Gastrocnemius medialis (tissue), 4 donors: ENCODE results near the gene PACS1.

Experiments
- CTCF ChIP-seq, 5 experiments: fragments of 450-650 bp in 3 of 5; fragments of 200-600 bp in 2 of 5; sonication (generic) in 2 of 5; IDR thresholded peaks in 4 of 5; conservative IDR thresholded peaks in 1 of 5; 1 replicate in 4 of 5; 2 replicates in 1 of 5; pipeline ENCODE4 v1.5.1; 2016 to 2019; ENCODE audit warnings: antibody characterized with exemption in 5 of 5, mild to moderate bottlenecking in 3 of 5, moderate library complexity in 3 of 5
- POLR2A ChIP-seq, 2 donors: fragments of 450-650 bp; IDR thresholded peaks; one replicate each; pipeline ENCODE4 v1.6.1; 2017; ENCODE audit warnings: antibody characterized with exemption in 2 of 2, mild to moderate bottlenecking in 2 of 2, moderate library complexity in 2 of 2

GRCh38 chr11:66187453-66187852, 117.4 kb downstream of the PACS1 start:
- TF ChIP-seq CTCF (IDR thresholded peaks at IDR 0.05 in 4 of 5, conservative IDR thresholded peaks at IDR 0.05 in 1 of 5) (no peak), POLR2A (IDR thresholded peaks at IDR 0.05) (no peak)
